Measurements from ENCODE around the gene STX3. TPM values are rescaled to one million over a fixed set of nuclear protein-coding genes. Genes with fewer than 3 reads are reported as not detected.

STX3 gene
- total RNA-seq, 4 donors from 2014 or later, result 23.5 to 39.4 (median 33.4) TPM

DNA sequence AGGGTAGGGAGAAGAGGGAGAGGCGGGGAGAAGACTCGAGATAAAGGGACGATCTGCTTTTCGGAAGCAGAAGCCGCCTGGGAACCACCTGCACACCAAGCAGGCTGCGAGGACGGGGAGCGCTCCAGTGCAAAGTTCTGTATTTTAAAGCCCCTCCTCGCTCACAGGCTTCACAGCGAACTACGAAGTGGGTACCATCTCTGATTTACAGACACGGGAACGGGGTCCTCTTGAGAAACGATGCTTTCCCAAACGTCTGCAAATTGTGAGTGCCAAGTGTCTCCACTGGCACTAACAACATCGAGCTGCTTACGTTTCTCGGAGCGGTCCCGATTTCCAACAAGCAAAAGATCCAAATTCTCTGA lies 700 bp upstream of the STX3 start:
- intact Hi-C loops (cut with DNase I; ENCODE audit: low total_unique reads), result loop anchor here (5.0 kb wide), 1 partner anchor 48 kb away; no protein-coding TSS in a partner anchor
- TF ChIP-seq POLR2A (IDR thresholded peaks at IDR 0.05), result no peak
- TF ChIP-seq, protein P1, sequence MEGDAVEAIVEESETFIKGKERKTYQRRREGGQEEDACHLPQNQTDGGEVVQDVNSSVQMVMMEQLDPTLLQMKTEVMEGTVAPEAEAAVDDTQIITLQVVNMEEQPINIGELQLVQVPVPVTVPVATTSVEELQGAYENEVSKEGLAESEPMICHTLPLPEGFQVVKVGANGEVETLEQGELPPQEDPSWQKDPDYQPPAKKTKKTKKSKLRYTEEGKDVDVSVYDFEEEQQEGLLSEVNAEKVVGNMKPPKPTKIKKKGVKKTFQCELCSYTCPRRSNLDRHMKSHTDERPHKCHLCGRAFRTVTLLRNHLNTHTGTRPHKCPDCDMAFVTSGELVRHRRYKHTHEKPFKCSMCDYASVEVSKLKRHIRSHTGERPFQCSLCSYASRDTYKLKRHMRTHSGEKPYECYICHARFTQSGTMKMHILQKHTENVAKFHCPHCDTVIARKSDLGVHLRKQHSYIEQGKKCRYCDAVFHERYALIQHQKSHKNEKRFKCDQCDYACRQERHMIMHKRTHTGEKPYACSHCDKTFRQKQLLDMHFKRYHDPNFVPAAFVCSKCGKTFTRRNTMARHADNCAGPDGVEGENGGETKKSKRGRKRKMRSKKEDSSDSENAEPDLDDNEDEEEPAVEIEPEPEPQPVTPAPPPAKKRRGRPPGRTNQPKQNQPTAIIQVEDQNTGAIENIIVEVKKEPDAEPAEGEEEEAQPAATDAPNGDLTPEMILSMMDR (IDR thresholded peaks at IDR 0.05), result no peak
- peak overlapping the region; percentile 72 for H3K4me3 ChIP-seq (ENCODE audit: low read depth, poor library complexity, severe bottlenecking)
- WGBS, 2 donors, result 0 to 1% methylated on average over 20 of the region's 20 CpGs
- peak in 1 of 2 donors; percentile 17 for DNase-seq (ENCODE audit: low spot score in 2 of 2)

DNA sequence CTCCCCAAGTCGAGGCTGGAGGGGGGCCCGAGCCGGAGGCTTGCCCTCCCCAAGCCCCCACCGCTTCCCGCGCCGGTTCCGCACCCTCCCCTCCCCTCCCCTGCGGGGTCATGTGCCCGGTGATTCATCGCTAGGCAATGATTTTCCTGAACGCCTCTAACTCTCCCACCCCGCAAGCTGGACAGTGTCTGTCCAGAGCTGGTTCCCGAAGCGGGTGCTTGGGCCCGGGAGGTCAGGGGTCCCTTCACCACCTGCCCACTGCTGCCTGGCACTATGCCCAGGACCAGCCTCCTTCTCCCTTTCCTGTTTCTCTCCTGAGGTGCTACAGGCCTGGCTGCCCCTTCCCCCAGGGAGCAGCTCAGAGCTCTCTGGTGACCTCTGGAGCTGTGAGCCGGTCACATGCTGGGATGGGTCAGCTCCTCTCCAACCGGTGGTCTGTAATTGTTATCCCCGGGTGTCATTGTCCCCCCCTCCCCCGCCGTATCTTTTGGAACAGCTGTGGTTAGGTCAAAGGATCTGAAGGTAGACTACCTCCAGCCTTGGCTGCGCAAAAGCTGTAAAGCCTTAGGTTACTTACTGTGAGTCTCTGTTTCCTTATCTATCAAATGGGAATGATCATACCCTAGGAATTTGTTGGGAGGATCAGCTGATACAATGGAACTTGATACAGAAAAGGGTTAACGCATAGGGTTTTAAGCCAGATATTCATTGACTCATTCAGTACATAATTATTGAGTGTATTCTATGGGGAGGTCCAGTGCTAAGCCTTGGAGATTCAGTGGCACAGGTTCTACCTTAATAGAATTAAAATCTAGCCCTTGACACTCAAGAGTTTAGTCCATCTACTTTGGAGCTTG lies 753 bp downstream of the STX3 start:
- intact Hi-C loops (cut with DNase I; ENCODE audit: low total_unique reads), result no loop called here
- 6 to 10% methylated on average over 17 to 23 of the region's 23 CpGs for WGBS, 2 donors
- DNase-seq (ENCODE audit: low spot score in 2 of 2), result peak; percentile 81 to 97
- H3K4me3 ChIP-seq (ENCODE audit: low read depth, poor library complexity, severe bottlenecking), result peak overlapping the region; percentile 72
- TF ChIP-seq, protein P1 (IDR thresholded peaks at IDR 0.05), result no peak
- no peak for TF ChIP-seq POLR2A (IDR thresholded peaks at IDR 0.05)

DNA sequence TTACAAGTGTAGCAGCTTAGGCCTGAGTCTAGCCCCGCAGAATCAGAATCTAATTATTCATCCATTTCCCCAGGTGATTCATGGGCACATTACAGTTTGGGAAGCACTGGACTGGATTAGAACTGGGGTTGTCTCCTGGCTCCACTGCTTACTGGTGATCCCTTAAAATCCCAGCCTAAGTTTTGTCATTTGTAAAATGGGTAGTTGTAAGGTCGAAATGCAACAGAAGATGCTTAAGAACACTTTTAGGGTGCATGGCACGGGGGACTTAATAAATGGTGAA lies 1.3 kb downstream of the STX3 start:
- no peak overlapping the region for H3K4me3 ChIP-seq (ENCODE audit: low read depth, poor library complexity, severe bottlenecking)
- intact Hi-C loops (cut with DNase I; ENCODE audit: low total_unique reads), result no loop called here
- WGBS, 2 donors, result 19 to 25% methylated on average over 3 of the region's 3 CpGs
- no peak for DNase-seq (ENCODE audit: low spot score in 2 of 2)
- TF ChIP-seq POLR2A (IDR thresholded peaks at IDR 0.05), result no peak
- TF ChIP-seq, protein P1 (IDR thresholded peaks at IDR 0.05), result no peak

DNA sequence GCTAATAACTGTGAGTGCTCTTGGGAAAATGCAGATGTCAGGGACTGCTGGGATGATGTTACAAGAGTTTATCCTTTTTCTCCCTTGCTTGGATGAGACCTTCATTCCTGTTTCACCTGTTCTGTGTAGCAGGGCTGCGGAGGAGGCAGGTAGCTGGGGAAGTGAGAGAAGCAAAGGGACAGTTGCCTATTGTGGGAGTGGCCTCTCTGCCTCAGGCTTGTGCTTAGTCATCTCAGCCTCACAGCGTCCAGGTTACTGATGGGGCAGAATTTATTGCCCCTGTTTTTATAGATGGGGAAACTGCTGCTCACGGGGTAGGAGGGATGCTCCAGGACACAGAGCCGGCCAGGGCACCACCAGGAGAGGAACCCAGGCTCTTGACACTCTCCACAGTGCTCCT lies 1.7 kb downstream of the STX3 start:
- H3K4me3 ChIP-seq (ENCODE audit: low read depth, poor library complexity, severe bottlenecking), result no peak overlapping the region
- 21 to 22% methylated on average over 4 of the region's 4 CpGs for WGBS, 2 donors
- DNase-seq (ENCODE audit: low spot score in 2 of 2), result peak in 1 of 2 donors; percentile 35
- intact Hi-C loops (cut with DNase I; ENCODE audit: low total_unique reads), result no loop called here
- TF ChIP-seq, protein P1 (IDR thresholded peaks at IDR 0.05), result no peak
- no peak for TF ChIP-seq POLR2A (IDR thresholded peaks at IDR 0.05)

DNA sequence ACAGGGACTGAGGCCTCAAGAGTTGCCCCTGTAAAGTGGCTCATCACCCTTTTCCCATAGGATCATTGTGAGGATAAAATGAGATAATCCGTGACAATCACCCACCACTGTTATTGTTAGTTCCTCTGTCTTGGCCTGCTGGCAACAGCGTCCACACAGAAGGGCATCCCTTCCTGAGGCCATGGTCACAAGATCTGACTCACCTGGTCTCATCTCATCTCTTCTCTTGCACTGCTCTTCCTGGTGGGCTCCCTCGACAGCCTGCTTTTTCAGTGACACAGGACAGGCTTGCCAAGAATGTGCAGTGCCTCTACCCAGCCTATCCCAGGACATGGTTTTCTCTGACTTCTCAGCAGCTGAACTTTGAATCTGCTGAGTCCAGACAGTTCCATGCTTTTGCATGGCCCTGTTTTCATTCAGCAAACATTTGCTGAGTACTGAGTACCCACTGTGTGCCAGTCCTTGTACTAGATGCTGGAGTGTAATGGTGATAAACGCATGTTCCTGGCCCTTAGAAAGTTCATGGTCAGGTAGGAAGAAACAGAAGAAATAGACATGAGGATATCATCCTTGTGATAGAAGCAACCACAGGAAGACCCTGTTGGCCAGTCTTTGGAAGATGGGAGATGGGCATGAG lies 3.3 kb downstream of the STX3 start:
- intact Hi-C loops (cut with DNase I; ENCODE audit: low total_unique reads), result no loop called here
- no peak overlapping the region for H3K4me3 ChIP-seq (ENCODE audit: low read depth, poor library complexity, severe bottlenecking)
- DNase-seq (ENCODE audit: low spot score in 2 of 2), result no peak
- 88 to 89% methylated on average over 4 of the region's 4 CpGs for WGBS, 2 donors
- TF ChIP-seq POLR2A (IDR thresholded peaks at IDR 0.05), result no peak
- TF ChIP-seq, protein P1 (IDR thresholded peaks at IDR 0.05), result no peak
